Measurements from ENCODE around the gene CNNM2. TPM values are rescaled to one million over a fixed set of nuclear protein-coding genes. Genes with fewer than 3 reads are reported as not detected.

Gene CNNM2
- total RNA-seq, 1 donor from 2014 or later: 12.9 TPM

GRCh38 chr10:102935939-102936605 lies 18.0 kb downstream of the CNNM2 start:
- Histone ChIP-seq H3K27ac (no peak overlapping the region), H3K4me1 (no peaks in the 10 kb centered on the region), H3K36me3 (no peaks in the 10 kb centered on the region), H3K9me3 (no peaks in the 10 kb centered on the region), H3K4me3 (no peak overlapping the region), H3K27me3 (no peaks in the 10 kb centered on the region)
- no peak for TF ChIP-seq CTCF (IDR thresholded peaks at IDR 0.05)
- ATAC-seq (no peak), DNase-seq (no peak)
- intact Hi-C loops (cut with DNase I): no loop called here

- Histone ChIP-seq H3K36me3 (no peaks in the 10 kb centered on the region), H3K4me1 (no peaks in the 10 kb centered on the region), H3K9me3 (no peaks in the 10 kb centered on the region), H3K27ac (no peak overlapping the region), H3K27me3 (no peaks in the 10 kb centered on the region), H3K4me3 (no peak overlapping the region)
- intact Hi-C loops (cut with DNase I): no loop called here
- no peak for ATAC-seq
- no peak for TF ChIP-seq CTCF (IDR thresholded peaks at IDR 0.05)
- no peak for DNase-seq
Measured at GRCh38 chr10:102941401-102941800, 23.3 kb downstream of the CNNM2 start.

GRCh38 chr10:102945449-102945848 lies 27.4 kb downstream of the CNNM2 start:
- Histone ChIP-seq H3K27ac (no peak overlapping the region), H3K36me3 (no peaks in the 10 kb centered on the region), H3K4me3 (no peak overlapping the region), H3K27me3 (no peaks in the 10 kb centered on the region), H3K4me1 (no peaks in the 10 kb centered on the region), H3K9me3 (no peaks in the 10 kb centered on the region)
- intact Hi-C loops (cut with DNase I): no loop called here
- DNase-seq (no peak), ATAC-seq (no peak)
- TF ChIP-seq CTCF (IDR thresholded peaks at IDR 0.05): no peak

- intact Hi-C loops (cut with DNase I): no loop called here
- Histone ChIP-seq H3K36me3 (no peaks in the 10 kb centered on the region), H3K4me3 (no peak overlapping the region), H3K9me3 (no peaks in the 10 kb centered on the region), H3K4me1 (no peaks in the 10 kb centered on the region), H3K27ac (no peak overlapping the region), H3K27me3 (no peaks in the 10 kb centered on the region)
- no peak for TF ChIP-seq CTCF (IDR thresholded peaks at IDR 0.05)
- no peak for ATAC-seq
- DNase-seq: no peak
Measured at GRCh38 chr10:102945962-102946361, 27.9 kb downstream of the CNNM2 start.

GRCh38 chr10:102946992-102947391 lies 28.9 kb downstream of the CNNM2 start:
- no peak overlapping the region for H3K27ac ChIP-seq
- H3K36me3 ChIP-seq: no peaks in the 10 kb centered on the region
- intact Hi-C loops (cut with DNase I): no loop called here
- H3K9me3 ChIP-seq: no peaks in the 10 kb centered on the region
- TF ChIP-seq CTCF (IDR thresholded peaks at IDR 0.05): no peak
- no peaks in the 10 kb centered on the region for H3K27me3 ChIP-seq
- no peak for ATAC-seq
- no peak for DNase-seq
- H3K4me3 ChIP-seq: no peak overlapping the region
- H3K4me1 ChIP-seq: no peaks in the 10 kb centered on the region

GRCh38 chr10:102948176-102948575 lies 30.1 kb downstream of the CNNM2 start:
- intact Hi-C loops (cut with DNase I): no loop called here
- Histone ChIP-seq H3K27me3 (no peaks in the 10 kb centered on the region), H3K36me3 (no peaks in the 10 kb centered on the region), H3K4me3 (no peak overlapping the region), H3K9me3 (no peaks in the 10 kb centered on the region), H3K27ac (no peak overlapping the region), H3K4me1 (no peaks in the 10 kb centered on the region)
- TF ChIP-seq CTCF (IDR thresholded peaks at IDR 0.05): no peak
- no peak for ATAC-seq
- DNase-seq: no peak
